ENCODE results near the gene SRRD. TPM values are rescaled to one million over a fixed set of nuclear protein-coding genes. Genes with fewer than 3 reads are reported as not detected.

Gene SRRD
- total RNA-seq, 4 donors from 2014 or later = 5.3 to 20.1 (median 13.9) TPM

- Histone ChIP-seq H3K4me1 (peaks cover 14 to 26% of the 10 kb centered on the region in 2 donors), H3K27ac (no peak overlapping the region), H3K9me3 (no peaks in the 10 kb centered on the region), H3K36me3 (no peaks in the 10 kb centered on the region), H3K4me3 (no peak overlapping the region), H3K27me3 (no peaks in the 10 kb centered on the region)
- TF ChIP-seq POLR2A (IDR thresholded peaks at IDR 0.05) (no peak), CTCF (IDR thresholded peaks at IDR 0.05) (no peak)
- intact Hi-C loops (cut with DNase I; ENCODE audit: low total_unique reads) = no loop called here
- DNase-seq = no peak
Observed at GRCh38 chr22:26479792-26480610, 3.7 kb upstream of the SRRD start.

GRCh38 chr22:26480611-26480932 is 3.1 kb upstream of the SRRD start:
- H3K27ac ChIP-seq = no peak overlapping the region
- intact Hi-C loops (cut with DNase I; ENCODE audit: low total_unique reads) = no loop called here

GRCh38 chr22:26481112-26481693 is 2.5 kb upstream of the SRRD start:
- no peaks in the 10 kb centered on the region for H3K36me3 ChIP-seq
- H3K9me3 ChIP-seq = no peaks in the 10 kb centered on the region
- H3K27me3 ChIP-seq = no peaks in the 10 kb centered on the region
- no peak overlapping the region for H3K4me3 ChIP-seq
- intact Hi-C loops (cut with DNase I; ENCODE audit: low total_unique reads) = no loop called here
- no peak for DNase-seq
- no peak for TF ChIP-seq POLR2A (IDR thresholded peaks at IDR 0.05)
- no peak for TF ChIP-seq CTCF (IDR thresholded peaks at IDR 0.05)
- H3K27ac ChIP-seq = no peak overlapping the region
- peaks cover 14 to 27% of the 10 kb centered on the region in 2 donors for H3K4me1 ChIP-seq

More at GRCh38 chr22:26480611-26480932, 3.1 kb upstream of the SRRD start:
- H3K9me3 ChIP-seq = no peaks in the 10 kb centered on the region
- no peak for DNase-seq
- H3K36me3 ChIP-seq = no peaks in the 10 kb centered on the region
- H3K4me3 ChIP-seq = no peak overlapping the region
- no peak for TF ChIP-seq CTCF (IDR thresholded peaks at IDR 0.05)
- no peak for TF ChIP-seq POLR2A (IDR thresholded peaks at IDR 0.05)
- H3K27me3 ChIP-seq = no peaks in the 10 kb centered on the region
- H3K4me1 ChIP-seq = peaks cover 14 to 27% of the 10 kb centered on the region in 2 donors

GRCh38 chr22:26481694-26482093 is 2.0 kb upstream of the SRRD start:
- no peak for DNase-seq
- H3K27me3 ChIP-seq = no peaks in the 10 kb centered on the region
- H3K4me3 ChIP-seq = no peak overlapping the region
- no peaks in the 10 kb centered on the region for H3K9me3 ChIP-seq
- no peaks in the 10 kb centered on the region for H3K36me3 ChIP-seq
- H3K4me1 ChIP-seq = peaks cover 14 to 27% of the 10 kb centered on the region in 2 donors
- intact Hi-C loops (cut with DNase I; ENCODE audit: low total_unique reads) = no loop called here
- no peak overlapping the region for H3K27ac ChIP-seq
- TF ChIP-seq CTCF (IDR thresholded peaks at IDR 0.05) = no peak
- no peak for TF ChIP-seq POLR2A (IDR thresholded peaks at IDR 0.05)

DNA sequence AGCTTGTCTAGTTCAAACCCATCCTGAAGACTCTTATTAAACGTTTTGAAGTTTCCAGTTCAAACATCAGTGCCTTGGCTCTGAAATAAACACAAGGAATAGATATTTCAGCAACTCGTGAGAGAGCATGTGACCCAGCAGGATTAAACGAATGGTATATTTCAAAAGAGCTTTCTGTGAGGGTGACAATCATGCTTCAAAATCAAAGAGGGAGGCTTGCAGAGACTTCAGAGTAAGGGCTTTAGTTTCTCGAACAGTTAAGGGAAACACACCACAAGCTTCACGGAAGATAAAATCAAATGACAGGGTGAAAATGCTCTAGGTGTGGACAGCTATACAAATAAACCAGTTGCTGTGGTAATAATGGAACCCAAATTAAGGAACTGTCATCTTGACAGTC is 1.5 kb upstream of the SRRD start:
- TF ChIP-seq CTCF (IDR thresholded peaks at IDR 0.05) = no peak
- no peaks in the 10 kb centered on the region for H3K9me3 ChIP-seq
- intact Hi-C loops (cut with DNase I; ENCODE audit: low total_unique reads) = no loop called here

More for the DNA sequence above, 1.5 kb upstream of the SRRD start:
- H3K4me3 ChIP-seq = no peak overlapping the region
- no peak overlapping the region for H3K27ac ChIP-seq
- no peak for DNase-seq
- no peaks in the 10 kb centered on the region for H3K27me3 ChIP-seq
- H3K4me1 ChIP-seq = peaks cover 14 to 27% of the 10 kb centered on the region in 2 donors
- H3K36me3 ChIP-seq = no peaks in the 10 kb centered on the region

Data from uterus (tissue), 4 donors.